HepG2 (cell line): ENCODE results near the gene LTBR. TPM values are rescaled to one million over a fixed set of nuclear protein-coding genes. Genes with fewer than 3 reads are reported as not detected.

Experiments used
- CBX5 ChIP-seq: sonication (generic); formaldehyde crosslinking; IDR thresholded peaks from 2 replicates; pipeline ENCODE4 v1.4.0; 2020; ENCODE audit warnings: missing genetic modification reagents, borderline replicate concordance
- PAF1 ChIP-seq: IDR thresholded peaks from 2 replicates; pipeline ENCODE4 v1.6.1; 2016; ENCODE audit warnings: missing genetic modification reagents, missing compliant biosample characterization
- PHB2 ChIP-seq: fragments of 450-650 bp; IDR thresholded peaks from 2 replicates; pipeline ENCODE4 v1.6.1; 2018; ENCODE audit not compliant: partially characterized antibody
- PHF20 ChIP-seq: sonication (generic); formaldehyde crosslinking; IDR thresholded peaks from 2 replicates; pipeline ENCODE4 v1.5.0; 2020; ENCODE audit warnings: mild to moderate bottlenecking, missing genetic modification reagents
- POLR2A ChIP-seq, 2 experiments: IDR thresholded peaks; 2 replicates each; pipeline ENCODE4 v1.6.1; 2011; ENCODE audit warnings: low read depth in 2 of 2, low read length in 2 of 2, mild to moderate bottlenecking in 1 of 2, moderate library complexity in 1 of 2; ENCODE audit not compliant: insufficient read depth in 1 of 2
- STAG1 ChIP-seq: sonication (generic); formaldehyde crosslinking; IDR thresholded peaks from 2 replicates; pipeline ENCODE4 v1.4.0; 2020; ENCODE audit warnings: missing genetic modification reagents
- ZHX2 ChIP-seq, 2 experiments: sonication (generic) in 1 of 2; formaldehyde crosslinking in 1 of 2; IDR thresholded peaks; 2 replicates each; pipeline versions ENCODE4 v1.6.1 to v1.9.0; 2014 to 2022; ENCODE audit warnings: antibody characterized with exemption in 1 of 2, borderline replicate concordance in 1 of 2, inconsistent platforms in 1 of 2, low read depth in 1 of 2, missing genetic modification reagents in 1 of 2
- ZNF138 ChIP-seq: sonication (generic); formaldehyde crosslinking; IDR thresholded peaks from 2 replicates; pipeline ENCODE4 v1.5.0; 2020; ENCODE audit warnings: mild to moderate bottlenecking, low read depth, missing genetic modification reagents
- ZNF143 ChIP-seq: sonication (generic); formaldehyde crosslinking; IDR thresholded peaks from 2 replicates; pipeline ENCODE4 v1.4.0; 2020; ENCODE audit warnings: missing genetic modification reagents
- ZNF556 ChIP-seq: sonication (generic); formaldehyde crosslinking; IDR thresholded peaks from 2 replicates; pipeline ENCODE4 v1.4.0; 2020; ENCODE audit warnings: mild to moderate bottlenecking, missing genetic modification reagents, borderline replicate concordance
- ZNF724P ChIP-seq: sonication (generic); formaldehyde crosslinking; IDR thresholded peaks from 2 replicates; pipeline ENCODE4 v1.8.0; 2022; ENCODE audit warnings: missing genetic modification reagents, borderline replicate concordance
- polyA plus RNA-seq, 8 experiments: library from polyadenylated mRNA; depleted of rRNA in 3 of 8; stranded (reverse) in 7 of 8; unstranded in 1 of 8; fragments of >200 nt; fragmentation: Illumina TruSeq in 4 of 8; extraction: Trizol in 4 of 8; gene quantifications; 2 replicates each; pipeline versions ENCODE4 v1.2.1 to v1.2.3, GENCODE V29; 2011 to 2016; ENCODE audit warnings: low read depth in 4 of 8, missing spikeins in 1 of 8, mixed read lengths in 1 of 8; ENCODE audit not compliant: insufficient read depth in 1 of 8
- total RNA-seq, 5 experiments: library from RNA; depleted of rRNA; stranded (reverse); fragments of >200 nt; fragmentation: Illumina TruSeq; extraction: Trizol; gene quantifications; 2 replicates each; pipeline ENCODE4 v1.2.3, GENCODE V29; 2016; ENCODE audit warnings: low read depth in 1 of 5
- TF ChIP-seq, protein P1 (sequence below): sonication (generic); formaldehyde crosslinking; IDR thresholded peaks from 2 replicates; pipeline ENCODE4 v1.5.0; 2020; ENCODE audit warnings: mild to moderate bottlenecking, missing genetic modification reagents, borderline replicate concordance
- TF ChIP-seq, protein P2 (sequence below): sonication (generic); formaldehyde crosslinking; IDR thresholded peaks from 2 replicates; pipeline ENCODE4 v1.5.0; 2020; ENCODE audit warnings: mild to moderate bottlenecking, missing genetic modification reagents
- TF ChIP-seq, protein P3 (sequence below): sonication (generic); formaldehyde crosslinking; IDR thresholded peaks from 2 replicates; pipeline ENCODE4 v1.8.0; 2022; ENCODE audit warnings: mild to moderate bottlenecking, missing genetic modification reagents

The LTBR gene
- total and polyA plus RNA-seq, 2 of the 13 experiments (the other 11 are each of a cell fraction or from before 2014, with no cell fraction given), result 31.4 to 34.8 TPM

- TF ChIP-seq, protein P1, sequence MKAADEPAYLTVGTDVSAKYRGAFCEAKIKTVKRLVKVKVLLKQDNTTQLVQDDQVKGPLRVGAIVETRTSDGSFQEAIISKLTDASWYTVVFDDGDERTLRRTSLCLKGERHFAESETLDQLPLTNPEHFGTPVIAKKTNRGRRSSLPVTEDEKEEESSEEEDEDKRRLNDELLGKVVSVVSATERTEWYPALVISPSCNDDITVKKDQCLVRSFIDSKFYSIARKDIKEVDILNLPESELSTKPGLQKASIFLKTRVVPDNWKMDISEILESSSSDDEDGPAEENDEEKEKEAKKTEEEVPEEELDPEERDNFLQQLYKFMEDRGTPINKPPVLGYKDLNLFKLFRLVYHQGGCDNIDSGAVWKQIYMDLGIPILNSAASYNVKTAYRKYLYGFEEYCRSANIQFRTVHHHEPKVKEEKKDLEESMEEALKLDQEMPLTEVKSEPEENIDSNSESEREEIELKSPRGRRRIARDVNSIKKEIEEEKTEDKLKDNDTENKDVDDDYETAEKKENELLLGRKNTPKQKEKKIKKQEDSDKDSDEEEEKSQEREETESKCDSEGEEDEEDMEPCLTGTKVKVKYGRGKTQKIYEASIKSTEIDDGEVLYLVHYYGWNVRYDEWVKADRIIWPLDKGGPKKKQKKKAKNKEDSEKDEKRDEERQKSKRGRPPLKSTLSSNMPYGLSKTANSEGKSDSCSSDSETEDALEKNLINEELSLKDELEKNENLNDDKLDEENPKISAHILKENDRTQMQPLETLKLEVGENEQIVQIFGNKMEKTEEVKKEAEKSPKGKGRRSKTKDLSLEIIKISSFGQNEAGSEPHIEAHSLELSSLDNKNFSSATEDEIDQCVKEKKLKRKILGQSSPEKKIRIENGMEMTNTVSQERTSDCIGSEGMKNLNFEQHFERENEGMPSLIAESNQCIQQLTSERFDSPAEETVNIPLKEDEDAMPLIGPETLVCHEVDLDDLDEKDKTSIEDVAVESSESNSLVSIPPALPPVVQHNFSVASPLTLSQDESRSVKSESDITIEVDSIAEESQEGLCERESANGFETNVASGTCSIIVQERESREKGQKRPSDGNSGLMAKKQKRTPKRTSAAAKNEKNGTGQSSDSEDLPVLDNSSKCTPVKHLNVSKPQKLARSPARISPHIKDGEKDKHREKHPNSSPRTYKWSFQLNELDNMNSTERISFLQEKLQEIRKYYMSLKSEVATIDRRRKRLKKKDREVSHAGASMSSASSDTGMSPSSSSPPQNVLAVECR (CRISPR knock-in tag), result no peak; the same call in 1 of the 2 replicates
- TF ChIP-seq PHF20 (0 out of 2 replicates have a peak, but pooled peaks have one; percentile 47), ZNF724P (CRISPR knock-in tag) (no peak), ZNF556 (CRISPR knock-in tag) (peak; percentile 82; the same call in 1 of the 2 replicates), STAG1 (CRISPR knock-in tag) (no peak), ZNF143 (no peak; the same call in 1 of the 2 replicates), ZHX2 (IDR thresholded peaks at IDR 0.05; ENCODE audit: low read depth) (no peak), ZHX2 (CRISPR knock-in tag; IDR thresholded peaks at IDR 0.05; ENCODE audit: borderline replicate concordance) (no peak), POLR2A (IDR thresholded peaks at IDR 0.05; ENCODE audit: insufficient read depth in 1 of 2, low read depth in 2 of 2, low read length in 2 of 2) (peak in 1 of 2 experiments; percentile 83; a peak in 2 of 4 replicates), PHB2 (no peak), PAF1 (CRISPR knock-in tag) (0 out of 2 replicates have a peak, but pooled peaks have one; percentile 14), CBX5 (CRISPR knock-in tag) (0 out of 2 replicates have a peak, but pooled peaks have one; percentile 7), ZNF138 (CRISPR knock-in tag) (0 out of 2 replicates have a peak, but pooled peaks have one; percentile 58)
- TF ChIP-seq, protein P2, sequence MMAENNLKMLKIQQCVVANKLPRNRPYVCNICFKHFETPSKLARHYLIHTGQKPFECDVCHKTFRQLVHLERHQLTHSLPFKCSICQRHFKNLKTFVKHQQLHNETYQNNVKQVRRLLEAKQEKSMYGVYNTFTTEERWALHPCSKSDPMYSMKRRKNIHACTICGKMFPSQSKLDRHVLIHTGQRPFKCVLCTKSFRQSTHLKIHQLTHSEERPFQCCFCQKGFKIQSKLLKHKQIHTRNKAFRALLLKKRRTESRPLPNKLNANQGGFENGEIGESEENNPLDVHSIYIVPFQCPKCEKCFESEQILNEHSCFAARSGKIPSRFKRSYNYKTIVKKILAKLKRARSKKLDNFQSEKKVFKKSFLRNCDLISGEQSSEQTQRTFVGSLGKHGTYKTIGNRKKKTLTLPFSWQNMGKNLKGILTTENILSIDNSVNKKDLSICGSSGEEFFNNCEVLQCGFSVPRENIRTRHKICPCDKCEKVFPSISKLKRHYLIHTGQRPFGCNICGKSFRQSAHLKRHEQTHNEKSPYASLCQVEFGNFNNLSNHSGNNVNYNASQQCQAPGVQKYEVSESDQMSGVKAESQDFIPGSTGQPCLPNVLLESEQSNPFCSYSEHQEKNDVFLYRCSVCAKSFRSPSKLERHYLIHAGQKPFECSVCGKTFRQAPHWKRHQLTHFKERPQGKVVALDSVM, result peak; percentile 74; the same call in 1 of the 2 replicates
- TF ChIP-seq, protein P3, sequence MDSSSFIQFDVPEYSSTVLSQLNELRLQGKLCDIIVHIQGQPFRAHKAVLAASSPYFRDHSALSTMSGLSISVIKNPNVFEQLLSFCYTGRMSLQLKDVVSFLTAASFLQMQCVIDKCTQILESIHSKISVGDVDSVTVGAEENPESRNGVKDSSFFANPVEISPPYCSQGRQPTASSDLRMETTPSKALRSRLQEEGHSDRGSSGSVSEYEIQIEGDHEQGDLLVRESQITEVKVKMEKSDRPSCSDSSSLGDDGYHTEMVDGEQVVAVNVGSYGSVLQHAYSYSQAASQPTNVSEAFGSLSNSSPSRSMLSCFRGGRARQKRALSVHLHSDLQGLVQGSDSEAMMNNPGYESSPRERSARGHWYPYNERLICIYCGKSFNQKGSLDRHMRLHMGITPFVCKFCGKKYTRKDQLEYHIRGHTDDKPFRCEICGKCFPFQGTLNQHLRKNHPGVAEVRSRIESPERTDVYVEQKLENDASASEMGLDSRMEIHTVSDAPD, result no peak
Measured at GRCh38 chr12:6336079-6336888, 47.7 kb upstream of the LTBR start (continued).
